Osteoblast (primary cell): ENCODE data around the gene METTL13. TPM values are rescaled to one million over a fixed set of nuclear protein-coding genes. Genes with fewer than 3 reads are reported as not detected.

ENCODE experiments used
- DNase-seq: peaks from one replicate; pipeline ENCODE4 v3.0.0; 2011; ENCODE audit warnings: low spot score, mixed read lengths; ENCODE audit not compliant: insufficient read length; ENCODE audit errors: missing footprints
- H2AFZ ChIP-seq: 2 replicates; pipeline ENCODE4 v1.6.0; 2011; ENCODE audit warnings: mild to moderate bottlenecking, low read length
- H3K27ac ChIP-seq: 2 replicates; pipeline ENCODE4 v1.5.1; 2011; ENCODE audit warnings: mild to moderate bottlenecking, low read depth, low read length, moderate library complexity
- H3K27me3 ChIP-seq: 2 replicates; pipeline ENCODE4 v1.6.0; 2012; ENCODE audit warnings: mild to moderate bottlenecking, control low read depth, inconsistent platforms, low read length, moderate library complexity; ENCODE audit not compliant: insufficient read depth
- H3K36me3 ChIP-seq: 2 replicates; pipeline ENCODE4 v1.5.1; 2011; ENCODE audit warnings: mild to moderate bottlenecking, low read length, control low read depth, moderate library complexity; ENCODE audit not compliant: insufficient read depth
- H3K4me1 ChIP-seq: 2 replicates; pipeline ENCODE4 v1.5.1; 2011; ENCODE audit warnings: mild to moderate bottlenecking, low read length, control low read depth, moderate library complexity; ENCODE audit not compliant: insufficient read depth
- H3K4me2 ChIP-seq: 2 replicates; pipeline ENCODE4 v1.6.0; 2011; ENCODE audit warnings: mild to moderate bottlenecking, low read length; ENCODE audit not compliant: insufficient read depth
- H3K4me3 ChIP-seq: fragments of 200-600 bp; sonication (generic); 3 replicates; pipeline ENCODE4 v1.5.1; 2012; ENCODE audit warnings: mild to moderate bottlenecking, low read length, inconsistent platforms; ENCODE audit not compliant: insufficient read depth
- H3K79me2 ChIP-seq: 2 replicates; pipeline ENCODE4 v1.6.0; 2012; ENCODE audit warnings: mild to moderate bottlenecking, low read length, control low read depth, inconsistent platforms; ENCODE audit not compliant: insufficient read depth
- H3K9me3 ChIP-seq: 2 replicates; pipeline ENCODE4 v1.5.1; 2011; ENCODE audit warnings: low read depth, low read length, control low read depth
- H4K20me1 ChIP-seq: 2 replicates; pipeline ENCODE4 v1.6.0; 2012; ENCODE audit warnings: mild to moderate bottlenecking, low read length, control low read depth; ENCODE audit not compliant: insufficient read depth
- small RNA-seq: library from RNA; depleted of rRNA; stranded (forward); fragments of <200 nt; gene quantifications from one replicate; pipeline ENCODE3, GENCODE V24; 2012
- total RNA-seq: library from RNA; depleted of rRNA; stranded (reverse); fragments of >200 nt; gene quantifications from 2 replicates; pipeline ENCODE4 v1.2.3, GENCODE V29; 2012
- TF ChIP-seq, protein P1 (sequence below): IDR thresholded peaks from 2 replicates; pipeline ENCODE4 v1.5.1; 2011; ENCODE audit warnings: mild to moderate bottlenecking, low read depth, low read length, moderate library complexity; ENCODE audit errors: extremely low read depth

The METTL13 gene
- total RNA-seq, 1 donor: 13.0 TPM

DNA sequence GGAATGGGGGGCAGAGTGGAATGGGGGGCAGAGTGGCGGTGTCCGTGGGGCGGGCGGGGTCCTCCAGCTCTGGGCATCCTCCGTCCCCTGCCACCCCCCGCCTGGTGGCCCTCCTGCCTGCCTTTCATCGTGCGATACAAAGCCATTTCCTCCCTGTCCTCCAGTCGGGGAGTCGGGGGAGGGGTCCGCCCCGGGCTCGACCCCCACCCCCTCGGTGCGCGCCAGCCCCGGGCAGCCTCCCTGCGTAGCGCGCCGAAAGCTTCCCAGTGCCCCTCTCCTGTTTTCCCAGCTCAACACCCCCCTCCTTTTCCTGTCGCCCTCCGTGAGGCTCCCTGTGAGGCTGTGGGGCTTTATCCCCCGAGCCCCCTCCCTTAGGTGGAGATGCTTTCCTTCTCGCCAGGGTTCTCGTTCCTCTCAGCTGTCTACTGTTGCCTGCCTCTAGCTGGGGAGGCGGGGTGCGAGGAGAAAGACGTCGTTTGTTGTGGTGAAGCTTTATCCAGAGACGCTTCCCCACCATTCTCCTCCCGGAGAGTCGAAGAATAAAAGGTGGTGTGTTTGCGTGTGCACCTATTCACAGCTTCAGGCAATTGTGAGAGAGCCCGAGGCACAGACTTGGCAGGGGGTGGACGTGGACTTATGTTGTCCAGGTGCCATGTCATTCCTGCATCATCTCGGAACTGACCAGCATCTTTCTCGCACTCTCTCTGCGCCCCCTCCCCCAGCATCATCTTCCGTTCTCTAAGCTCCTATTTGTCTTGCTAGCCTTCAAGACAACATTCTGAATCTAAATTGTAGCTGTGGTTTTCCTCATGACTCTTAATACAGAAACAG lies 60.7 kb downstream of the METTL13 start:
- TF ChIP-seq, protein P1, sequence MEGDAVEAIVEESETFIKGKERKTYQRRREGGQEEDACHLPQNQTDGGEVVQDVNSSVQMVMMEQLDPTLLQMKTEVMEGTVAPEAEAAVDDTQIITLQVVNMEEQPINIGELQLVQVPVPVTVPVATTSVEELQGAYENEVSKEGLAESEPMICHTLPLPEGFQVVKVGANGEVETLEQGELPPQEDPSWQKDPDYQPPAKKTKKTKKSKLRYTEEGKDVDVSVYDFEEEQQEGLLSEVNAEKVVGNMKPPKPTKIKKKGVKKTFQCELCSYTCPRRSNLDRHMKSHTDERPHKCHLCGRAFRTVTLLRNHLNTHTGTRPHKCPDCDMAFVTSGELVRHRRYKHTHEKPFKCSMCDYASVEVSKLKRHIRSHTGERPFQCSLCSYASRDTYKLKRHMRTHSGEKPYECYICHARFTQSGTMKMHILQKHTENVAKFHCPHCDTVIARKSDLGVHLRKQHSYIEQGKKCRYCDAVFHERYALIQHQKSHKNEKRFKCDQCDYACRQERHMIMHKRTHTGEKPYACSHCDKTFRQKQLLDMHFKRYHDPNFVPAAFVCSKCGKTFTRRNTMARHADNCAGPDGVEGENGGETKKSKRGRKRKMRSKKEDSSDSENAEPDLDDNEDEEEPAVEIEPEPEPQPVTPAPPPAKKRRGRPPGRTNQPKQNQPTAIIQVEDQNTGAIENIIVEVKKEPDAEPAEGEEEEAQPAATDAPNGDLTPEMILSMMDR: no peak
- Histone ChIP-seq H3K9me3 (no peaks in the 10 kb centered on the region), H3K27ac (no peak overlapping the region), H3K79me2 (no peaks in the 10 kb centered on the region), H2AFZ (peak overlapping the region; percentile 86), H3K4me1 (peaks cover 10% of the 10 kb centered on the region), H4K20me1 (no peaks in the 10 kb centered on the region), H3K4me2 (peak overlapping the region; percentile 70), H3K27me3 (peaks cover 21% of the 10 kb centered on the region), H3K36me3 (no peaks in the 10 kb centered on the region), H3K4me3 (peak overlapping the region; percentile 79)
- peak; percentile 68 for DNase-seq

DNA sequence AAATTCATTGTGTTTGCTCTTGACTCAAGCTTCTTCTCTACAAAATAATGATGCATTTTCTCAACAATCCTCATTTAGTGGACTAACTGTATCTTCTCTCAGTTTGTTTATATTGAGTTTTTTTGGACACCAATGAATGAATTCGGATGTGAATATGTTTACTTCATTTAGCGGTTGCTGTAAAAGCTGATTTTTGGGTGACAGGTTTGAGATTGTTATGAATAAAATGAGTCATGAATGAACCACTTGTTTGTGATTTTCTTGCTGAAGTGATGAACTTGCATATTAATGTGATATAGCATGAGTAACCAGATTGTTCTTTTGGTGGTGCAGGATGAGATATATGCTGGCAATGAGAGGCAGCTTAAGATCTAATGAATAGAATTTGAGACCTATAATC lies 62.9 kb downstream of the METTL13 start:
- no peak overlapping the region for H3K4me2 ChIP-seq
- no peak overlapping the region for H2AFZ ChIP-seq
- H3K27ac ChIP-seq: no peak overlapping the region
- H4K20me1 ChIP-seq: no peaks in the 10 kb centered on the region
- no peaks in the 10 kb centered on the region for H3K36me3 ChIP-seq
- no peaks in the 10 kb centered on the region for H3K79me2 ChIP-seq
- H3K4me1 ChIP-seq: peaks cover 10% of the 10 kb centered on the region
- peak; percentile 15 for DNase-seq
- H3K4me3 ChIP-seq: no peak overlapping the region
- TF ChIP-seq, protein P1: no peak
- no peaks in the 10 kb centered on the region for H3K9me3 ChIP-seq
- peaks cover 21% of the 10 kb centered on the region for H3K27me3 ChIP-seq

DNA sequence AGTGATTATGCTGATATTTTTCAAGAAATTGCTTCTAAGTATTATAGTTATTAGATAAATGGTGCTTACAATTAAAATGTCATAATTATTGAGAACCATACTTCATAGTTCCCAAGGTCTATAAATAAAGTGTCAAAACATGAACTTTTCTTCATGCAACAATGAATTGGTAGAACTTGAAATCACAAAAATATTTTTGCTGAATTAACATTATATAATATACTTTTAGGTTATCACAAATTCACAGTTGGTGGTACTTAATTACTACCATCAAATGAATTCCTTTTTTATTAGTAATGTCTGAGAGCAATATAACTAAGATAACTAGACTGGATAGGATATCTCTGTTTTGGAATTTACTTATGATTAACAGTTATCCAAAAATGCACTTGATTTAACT lies 64.5 kb downstream of the METTL13 start:
- no peak overlapping the region for H3K4me3 ChIP-seq
- TF ChIP-seq, protein P1: no peak
- H3K4me2 ChIP-seq: no peak overlapping the region
- no peaks in the 10 kb centered on the region for H3K9me3 ChIP-seq
- peaks cover 21% of the 10 kb centered on the region for H3K27me3 ChIP-seq
- no peak for DNase-seq
- peaks cover 8% of the 10 kb centered on the region for H3K4me1 ChIP-seq
- H3K27ac ChIP-seq: no peak overlapping the region
- no peak overlapping the region for H2AFZ ChIP-seq
- no peaks in the 10 kb centered on the region for H3K79me2 ChIP-seq
- H3K36me3 ChIP-seq: no peaks in the 10 kb centered on the region
- H4K20me1 ChIP-seq: no peaks in the 10 kb centered on the region

Small RNA genes within 50 kb of the gene (small RNA-seq; reads per million reads assigned to genes)
- not detected for gene RF00601

Other genes with a start within 250 kb of the METTL13 start
- under 0.01 TPM in 2 replicates for gene MYOCOS, start 159.4 kb upstream of the METTL13 start, total RNA-seq
- not detected in 2 replicates for gene MYOC, start 129.0 kb upstream of the METTL13 start, total RNA-seq
- gene VAMP4, start 39.6 kb upstream of the METTL13 start, total RNA-seq: 7.6 and 8.5 TPM in 2 replicates
- gene DNM3, start 59.8 kb downstream of the METTL13 start, total RNA-seq: 0.72 and 1.2 TPM in 2 replicates